Measurements from ENCODE around the gene C1orf226. TPM values are rescaled to one million over a fixed set of nuclear protein-coding genes. Genes with fewer than 3 reads are reported as not detected.

C1orf226 gene
- total and polyA plus RNA-seq, 4 donors = 2.2 to 25.2 (median 10.8) TPM

- no peak overlapping the region for H3K27ac ChIP-seq (ENCODE audit: low read depth in 1 of 2, low read length in 2 of 2)
- H3K27me3 ChIP-seq (ENCODE audit: control insufficient read depth in 4 of 4, insufficient read depth in 4 of 4, low read length in 3 of 4) = no peaks in the 10 kb centered on the region
- TF ChIP-seq SP1 (IDR thresholded peaks at IDR 0.05) (no peak), RXRA (IDR thresholded peaks at IDR 0.05) (no peak), HNF4A (conservative IDR thresholded peaks at IDR 0.05) (no peak), TAF1 (conservative IDR thresholded peaks at IDR 0.05) (no peak), GABPA (IDR thresholded peaks at IDR 0.05 in 1 of 2, conservative IDR thresholded peaks at IDR 0.05 in 1 of 2) (no peak), EGR1 (IDR thresholded peaks at IDR 0.05; ENCODE audit: low read depth in 2 of 2) (no peak)
- TF ChIP-seq, protein P1, sequence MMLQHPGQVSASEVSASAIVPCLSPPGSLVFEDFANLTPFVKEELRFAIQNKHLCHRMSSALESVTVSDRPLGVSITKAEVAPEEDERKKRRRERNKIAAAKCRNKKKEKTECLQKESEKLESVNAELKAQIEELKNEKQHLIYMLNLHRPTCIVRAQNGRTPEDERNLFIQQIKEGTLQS (IDR thresholded peaks at IDR 0.05) = no peak
- TF ChIP-seq, protein P2, sequence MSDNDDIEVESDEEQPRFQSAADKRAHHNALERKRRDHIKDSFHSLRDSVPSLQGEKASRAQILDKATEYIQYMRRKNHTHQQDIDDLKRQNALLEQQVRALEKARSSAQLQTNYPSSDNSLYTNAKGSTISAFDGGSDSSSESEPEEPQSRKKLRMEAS (IDR thresholded peaks at IDR 0.05) = no peak
- TF ChIP-seq, protein P3, sequence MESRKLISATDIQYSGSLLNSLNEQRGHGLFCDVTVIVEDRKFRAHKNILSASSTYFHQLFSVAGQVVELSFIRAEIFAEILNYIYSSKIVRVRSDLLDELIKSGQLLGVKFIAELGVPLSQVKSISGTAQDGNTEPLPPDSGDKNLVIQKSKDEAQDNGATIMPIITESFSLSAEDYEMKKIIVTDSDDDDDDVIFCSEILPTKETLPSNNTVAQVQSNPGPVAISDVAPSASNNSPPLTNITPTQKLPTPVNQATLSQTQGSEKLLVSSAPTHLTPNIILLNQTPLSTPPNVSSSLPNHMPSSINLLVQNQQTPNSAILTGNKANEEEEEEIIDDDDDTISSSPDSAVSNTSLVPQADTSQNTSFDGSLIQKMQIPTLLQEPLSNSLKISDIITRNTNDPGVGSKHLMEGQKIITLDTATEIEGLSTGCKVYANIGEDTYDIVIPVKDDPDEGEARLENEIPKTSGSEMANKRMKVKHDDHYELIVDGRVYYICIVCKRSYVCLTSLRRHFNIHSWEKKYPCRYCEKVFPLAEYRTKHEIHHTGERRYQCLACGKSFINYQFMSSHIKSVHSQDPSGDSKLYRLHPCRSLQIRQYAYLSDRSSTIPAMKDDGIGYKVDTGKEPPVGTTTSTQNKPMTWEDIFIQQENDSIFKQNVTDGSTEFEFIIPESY (IDR thresholded peaks at IDR 0.05) = no peak
- no peak overlapping the region for H3K4me3 ChIP-seq (ENCODE audit: low read depth in 1 of 3, low read length in 3 of 3)
- H3K36me3 ChIP-seq (ENCODE audit: control insufficient read depth in 4 of 4, insufficient read depth in 3 of 4, low read depth in 1 of 4, low read length in 3 of 4) = no peaks in the 10 kb centered on the region
- H3K9ac ChIP-seq (ENCODE audit: low read depth in 1 of 2, low read length in 2 of 2) = no peak overlapping the region
- DNase-seq (ENCODE audit: low spot score) = no peak
- WGBS = 95% methylated on average over 3 of the region's 3 CpGs
- H3K4me1 ChIP-seq (ENCODE audit: control insufficient read depth in 4 of 4, insufficient read depth in 4 of 4, low read length in 3 of 4) = no peaks in the 10 kb centered on the region
- H3K9me3 ChIP-seq (ENCODE audit: control insufficient read depth in 4 of 4, low read length in 3 of 4) = peaks cover 0 to 1% (median 0%) of the 10 kb centered on the region in 4 donors
These were observed 38.6 kb downstream of the C1orf226 start for GRCh38 chr1:162420120-162420519.

DNA sequence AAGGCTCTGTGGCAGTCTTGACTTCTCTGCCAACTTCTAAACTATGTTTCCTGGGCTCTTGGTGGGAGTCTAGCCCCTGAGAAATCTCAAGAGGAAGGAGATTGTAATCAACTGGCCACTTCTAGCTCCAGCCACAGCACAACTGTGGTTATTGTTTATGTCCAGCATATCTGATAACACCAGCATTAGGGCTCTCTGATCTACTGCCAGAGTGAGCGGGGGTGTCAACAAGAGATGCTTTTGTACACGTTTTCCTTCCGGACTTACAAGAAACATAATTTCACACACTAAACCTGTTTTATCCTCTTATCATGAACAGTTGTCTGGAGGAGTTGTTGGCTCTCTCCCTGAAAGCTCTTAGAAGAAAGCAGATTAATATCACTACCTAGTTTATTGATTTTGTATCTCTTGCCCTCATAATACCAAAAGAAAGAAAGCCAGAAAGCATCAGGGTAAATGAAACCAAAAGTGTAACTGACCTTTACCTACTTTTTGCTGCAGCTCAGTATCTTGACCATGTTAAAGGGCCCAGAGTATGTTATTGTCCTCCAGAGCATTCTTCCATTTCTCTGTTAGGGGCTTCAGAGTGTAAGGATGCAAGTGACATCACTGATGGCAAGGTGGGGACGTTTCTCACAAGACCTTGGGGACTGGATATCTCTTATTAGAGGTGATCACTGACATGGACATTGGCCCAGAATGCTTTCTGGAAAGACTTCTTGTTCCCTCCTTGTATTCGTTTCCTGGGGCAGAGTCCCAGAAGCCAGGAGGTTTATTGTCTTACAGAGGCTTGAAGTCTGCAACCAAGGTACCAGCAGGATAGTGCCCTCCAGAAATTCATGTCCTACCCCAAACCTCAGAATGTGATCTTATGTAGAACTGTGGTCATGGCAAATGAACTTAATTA lies 40.0 kb downstream of the C1orf226 start:
- 52% methylated on average over 5 of the region's 5 CpGs for whole genome bisulfite sequencing

More for the DNA sequence above, 40.0 kb downstream of the C1orf226 start:
- H3K4me1 ChIP-seq (ENCODE audit: control insufficient read depth in 4 of 4, insufficient read depth in 4 of 4, low read length in 3 of 4) = no peaks in the 10 kb centered on the region
- no peak overlapping the region for H3K27ac ChIP-seq (ENCODE audit: low read depth in 1 of 2, low read length in 2 of 2)
- H3K4me3 ChIP-seq (ENCODE audit: low read depth in 1 of 3, low read length in 3 of 3) = no peak overlapping the region
- no peaks in the 10 kb centered on the region for H3K9me3 ChIP-seq (ENCODE audit: control insufficient read depth in 4 of 4, low read length in 3 of 4)
- H3K36me3 ChIP-seq (ENCODE audit: control insufficient read depth in 4 of 4, insufficient read depth in 3 of 4, low read depth in 1 of 4, low read length in 3 of 4) = no peaks in the 10 kb centered on the region
- H3K9ac ChIP-seq (ENCODE audit: low read depth in 1 of 2, low read length in 2 of 2) = no peak overlapping the region
- no peak for DNase-seq (ENCODE audit: low spot score)
- TF ChIP-seq GABPA (IDR thresholded peaks at IDR 0.05 in 1 of 2, conservative IDR thresholded peaks at IDR 0.05 in 1 of 2) = no peak
- TF ChIP-seq, protein P2 (IDR thresholded peaks at IDR 0.05) = no peak
- no peak for TF ChIP-seq FOXA2 (IDR thresholded peaks at IDR 0.05)
- no peak for TF ChIP-seq YY1 (IDR thresholded peaks at IDR 0.05)
- TF ChIP-seq, protein P4, sequence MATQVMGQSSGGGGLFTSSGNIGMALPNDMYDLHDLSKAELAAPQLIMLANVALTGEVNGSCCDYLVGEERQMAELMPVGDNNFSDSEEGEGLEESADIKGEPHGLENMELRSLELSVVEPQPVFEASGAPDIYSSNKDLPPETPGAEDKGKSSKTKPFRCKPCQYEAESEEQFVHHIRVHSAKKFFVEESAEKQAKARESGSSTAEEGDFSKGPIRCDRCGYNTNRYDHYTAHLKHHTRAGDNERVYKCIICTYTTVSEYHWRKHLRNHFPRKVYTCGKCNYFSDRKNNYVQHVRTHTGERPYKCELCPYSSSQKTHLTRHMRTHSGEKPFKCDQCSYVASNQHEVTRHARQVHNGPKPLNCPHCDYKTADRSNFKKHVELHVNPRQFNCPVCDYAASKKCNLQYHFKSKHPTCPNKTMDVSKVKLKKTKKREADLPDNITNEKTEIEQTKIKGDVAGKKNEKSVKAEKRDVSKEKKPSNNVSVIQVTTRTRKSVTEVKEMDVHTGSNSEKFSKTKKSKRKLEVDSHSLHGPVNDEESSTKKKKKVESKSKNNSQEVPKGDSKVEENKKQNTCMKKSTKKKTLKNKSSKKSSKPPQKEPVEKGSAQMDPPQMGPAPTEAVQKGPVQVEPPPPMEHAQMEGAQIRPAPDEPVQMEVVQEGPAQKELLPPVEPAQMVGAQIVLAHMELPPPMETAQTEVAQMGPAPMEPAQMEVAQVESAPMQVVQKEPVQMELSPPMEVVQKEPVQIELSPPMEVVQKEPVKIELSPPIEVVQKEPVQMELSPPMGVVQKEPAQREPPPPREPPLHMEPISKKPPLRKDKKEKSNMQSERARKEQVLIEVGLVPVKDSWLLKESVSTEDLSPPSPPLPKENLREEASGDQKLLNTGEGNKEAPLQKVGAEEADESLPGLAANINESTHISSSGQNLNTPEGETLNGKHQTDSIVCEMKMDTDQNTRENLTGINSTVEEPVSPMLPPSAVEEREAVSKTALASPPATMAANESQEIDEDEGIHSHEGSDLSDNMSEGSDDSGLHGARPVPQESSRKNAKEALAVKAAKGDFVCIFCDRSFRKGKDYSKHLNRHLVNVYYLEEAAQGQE (IDR thresholded peaks at IDR 0.05) = no peak
- TF ChIP-seq SP1 (IDR thresholded peaks at IDR 0.05) = no peak
- TF ChIP-seq JUND (IDR thresholded peaks at IDR 0.05) = no peak
- TF ChIP-seq RAD21 (IDR thresholded peaks at IDR 0.05) = no peak
- TF ChIP-seq, protein P1 (IDR thresholded peaks at IDR 0.05) = no peak
- TF ChIP-seq HNF4A (conservative IDR thresholded peaks at IDR 0.05) = no peak
- no peak for TF ChIP-seq RXRA (IDR thresholded peaks at IDR 0.05)
- no peak for TF ChIP-seq FOXA1 (IDR thresholded peaks at IDR 0.05)
- TF ChIP-seq, protein P3 (IDR thresholded peaks at IDR 0.05) = no peak
- TF ChIP-seq TAF1 (conservative IDR thresholded peaks at IDR 0.05) = no peak
- no peak for TF ChIP-seq EGR1 (IDR thresholded peaks at IDR 0.05; ENCODE audit: low read depth in 2 of 2)
- no peak for TF ChIP-seq NR2F2 (IDR thresholded peaks at IDR 0.05)
- no peak for TF ChIP-seq HNF4G (IDR thresholded peaks at IDR 0.05)
- no peaks in the 10 kb centered on the region for H3K27me3 ChIP-seq (ENCODE audit: control insufficient read depth in 4 of 4, insufficient read depth in 4 of 4, low read length in 3 of 4)

Data from liver (tissue), 9 donors.